Measurements from ENCODE around the gene STARD5. TPM values are rescaled to one million over a fixed set of nuclear protein-coding genes. Genes with fewer than 3 reads are reported as not detected.

STARD5 gene
- total and polyA plus RNA-seq, 2 donors: 15.9 to 25.5 TPM

- Histone ChIP-seq H3K4me3 (ENCODE audit: low read depth, low read length) (peak overlapping the region; percentile 4), H3K36me3 (ENCODE audit: insufficient read depth) (peaks cover 2% of the 10 kb centered on the region), H3K4me1 (ENCODE audit: insufficient read depth) (no peaks in the 10 kb centered on the region), H3K27ac (ENCODE audit: low read depth) (no peak overlapping the region)
- DNase-seq (ENCODE audit: extremely low spot score): no peak
- 81% methylated on average over 14 of the region's 14 CpGs for WGBS
Observed at GRCh38 chr15:81299630-81300273, 24.2 kb downstream of the STARD5 start.

GRCh38 chr15:81299156-81299555 lies 24.8 kb downstream of the STARD5 start:
- peaks cover 2% of the 10 kb centered on the region for H3K36me3 ChIP-seq (ENCODE audit: insufficient read depth)

GRCh38 chr15:81298611-81299010 lies 25.3 kb downstream of the STARD5 start:
- 77% methylated on average over 6 of the region's 6 CpGs for WGBS
- peak overlapping the region; percentile 17 for H3K4me3 ChIP-seq (ENCODE audit: low read depth, low read length)
- DNase-seq (ENCODE audit: extremely low spot score): no peak
- no peak overlapping the region for H3K27ac ChIP-seq (ENCODE audit: low read depth)
- no peaks in the 10 kb centered on the region for H3K4me1 ChIP-seq (ENCODE audit: insufficient read depth)
- H3K36me3 ChIP-seq (ENCODE audit: insufficient read depth): peaks cover under 1% of the 10 kb centered on the region

More at GRCh38 chr15:81299156-81299555, 24.8 kb downstream of the STARD5 start:
- DNase-seq (ENCODE audit: extremely low spot score): no peak
- Histone ChIP-seq H3K4me1 (ENCODE audit: insufficient read depth) (no peaks in the 10 kb centered on the region), H3K27ac (ENCODE audit: low read depth) (no peak overlapping the region), H3K4me3 (ENCODE audit: low read depth, low read length) (no peak overlapping the region)
- 87% methylated on average over 3 of the region's 3 CpGs for WGBS

- H3K4me1 ChIP-seq (ENCODE audit: insufficient read depth): no peaks in the 10 kb centered on the region
- no peaks in the 10 kb centered on the region for H3K36me3 ChIP-seq (ENCODE audit: insufficient read depth)
- DNase-seq (ENCODE audit: extremely low spot score): no peak
- 84% methylated on average over 4 of the region's 4 CpGs for WGBS
- peak overlapping the region; percentile 17 for H3K4me3 ChIP-seq (ENCODE audit: low read depth, low read length)
- no peak overlapping the region for H3K27ac ChIP-seq (ENCODE audit: low read depth)
Observed at GRCh38 chr15:81297603-81298575, 26.1 kb downstream of the STARD5 start.

- H3K27ac ChIP-seq (ENCODE audit: low read depth): no peak overlapping the region
- no peaks in the 10 kb centered on the region for H3K36me3 ChIP-seq (ENCODE audit: insufficient read depth)
- 60% methylated on average over 3 of the region's 3 CpGs for WGBS
- peak overlapping the region; percentile 16 for H3K4me3 ChIP-seq (ENCODE audit: low read depth, low read length)
- DNase-seq (ENCODE audit: extremely low spot score): no peak
- H3K4me1 ChIP-seq (ENCODE audit: insufficient read depth): no peaks in the 10 kb centered on the region
Observed at GRCh38 chr15:81297147-81297572, 26.8 kb downstream of the STARD5 start.

GRCh38 chr15:81296673-81297072 lies 27.3 kb downstream of the STARD5 start:
- no peak overlapping the region for H3K27ac ChIP-seq (ENCODE audit: low read depth)
- H3K4me1 ChIP-seq (ENCODE audit: insufficient read depth): no peaks in the 10 kb centered on the region
- H3K4me3 ChIP-seq (ENCODE audit: low read depth, low read length): peak overlapping the region; percentile 16
- 66% methylated on average over 11 of the region's 11 CpGs for WGBS
- no peak for DNase-seq (ENCODE audit: extremely low spot score)
- H3K36me3 ChIP-seq (ENCODE audit: insufficient read depth): no peaks in the 10 kb centered on the region

- WGBS: 76% methylated on average over 2 of the region's 2 CpGs
- no peak overlapping the region for H3K27ac ChIP-seq (ENCODE audit: low read depth)
- H3K36me3 ChIP-seq (ENCODE audit: insufficient read depth): no peaks in the 10 kb centered on the region
- no peak overlapping the region for H3K4me3 ChIP-seq (ENCODE audit: low read depth, low read length)
- H3K4me1 ChIP-seq (ENCODE audit: insufficient read depth): no peaks in the 10 kb centered on the region
- no peak for DNase-seq (ENCODE audit: extremely low spot score)
Observed at GRCh38 chr15:81296186-81296585, 27.8 kb downstream of the STARD5 start.

- no peaks in the 10 kb centered on the region for H3K4me1 ChIP-seq (ENCODE audit: insufficient read depth)
- no peaks in the 10 kb centered on the region for H3K36me3 ChIP-seq (ENCODE audit: insufficient read depth)
- 78% methylated on average over 5 of the region's 5 CpGs for WGBS
- no peak for DNase-seq (ENCODE audit: extremely low spot score)
- no peak overlapping the region for H3K4me3 ChIP-seq (ENCODE audit: low read depth, low read length)
- no peak overlapping the region for H3K27ac ChIP-seq (ENCODE audit: low read depth)
Observed at GRCh38 chr15:81295486-81296121, 28.3 kb downstream of the STARD5 start.

GRCh38 chr15:81294516-81294880 lies 29.4 kb downstream of the STARD5 start:
- H3K36me3 ChIP-seq (ENCODE audit: insufficient read depth): no peaks in the 10 kb centered on the region
- WGBS: 43% methylated on average over 6 of the region's 6 CpGs
- H3K4me1 ChIP-seq (ENCODE audit: insufficient read depth): no peaks in the 10 kb centered on the region
- no peak for DNase-seq (ENCODE audit: extremely low spot score)
- no peak overlapping the region for H3K27ac ChIP-seq (ENCODE audit: low read depth)
- no peak overlapping the region for H3K4me3 ChIP-seq (ENCODE audit: low read depth, low read length)

GRCh38 chr15:81293728-81294515 lies 30.0 kb downstream of the STARD5 start:
- Histone ChIP-seq H3K36me3 (ENCODE audit: insufficient read depth) (no peaks in the 10 kb centered on the region), H3K27ac (ENCODE audit: low read depth) (peak overlapping the region; percentile 44), H3K4me1 (ENCODE audit: insufficient read depth) (no peaks in the 10 kb centered on the region), H3K4me3 (ENCODE audit: low read depth, low read length) (no peak overlapping the region)
- WGBS: 69% methylated on average over 9 of the region's 9 CpGs
- no peak for DNase-seq (ENCODE audit: extremely low spot score)

GRCh38 chr15:81292523-81293001 lies 31.4 kb downstream of the STARD5 start:
- WGBS: 82% methylated on average over 12 of the region's 12 CpGs
- Histone ChIP-seq H3K4me1 (ENCODE audit: insufficient read depth) (no peaks in the 10 kb centered on the region), H3K27ac (ENCODE audit: low read depth) (no peak overlapping the region), H3K36me3 (ENCODE audit: insufficient read depth) (no peaks in the 10 kb centered on the region), H3K4me3 (ENCODE audit: low read depth, low read length) (no peak overlapping the region)
- DNase-seq (ENCODE audit: extremely low spot score): no peak

GRCh38 chr15:81291916-81292522 lies 31.9 kb downstream of the STARD5 start:
- Histone ChIP-seq H3K36me3 (ENCODE audit: insufficient read depth) (no peaks in the 10 kb centered on the region), H3K27ac (ENCODE audit: low read depth) (peak overlapping the region; percentile 13), H3K4me1 (ENCODE audit: insufficient read depth) (no peaks in the 10 kb centered on the region), H3K4me3 (ENCODE audit: low read depth, low read length) (no peak overlapping the region)
- no peak for DNase-seq (ENCODE audit: extremely low spot score)
- WGBS: 70% methylated on average over 5 of the region's 5 CpGs
